Cortex of kidney (tissue), 1 donor: ENCODE results near the gene FOXF1.

Experiments used
- DNase-seq: peaks from one replicate; lab custom pipeline; 2025; lab: John Stamatoyannopoulos, UW

The FOXF1 gene

GRCh38 chr16:86492961-86493629 is 17.2 kb upstream of the FOXF1 start:
- no peak for DNase-seq

GRCh38 chr16:86494039-86494564 is 16.2 kb upstream of the FOXF1 start:
- DNase-seq, result no peak

- DNase-seq, result no peak
These were observed 15.6 kb upstream of the FOXF1 start for GRCh38 chr16:86494565-86495356.

GRCh38 chr16:86495357-86495701 is 15.0 kb upstream of the FOXF1 start:
- no peak for DNase-seq

GRCh38 chr16:86495756-86496261 is 14.5 kb upstream of the FOXF1 start:
- no peak for DNase-seq

GRCh38 chr16:86496262-86496928 is 13.9 kb upstream of the FOXF1 start:
- no peak for DNase-seq

GRCh38 chr16:86496929-86497461 is 13.3 kb upstream of the FOXF1 start:
- DNase-seq, result no peak

- DNase-seq, result no peak
These were observed 12.7 kb upstream of the FOXF1 start for GRCh38 chr16:86497551-86498021.

GRCh38 chr16:86498155-86498670 is 12.1 kb upstream of the FOXF1 start:
- no peak for DNase-seq

- no peak for DNase-seq
These were observed 11.5 kb upstream of the FOXF1 start for GRCh38 chr16:86498671-86499439.

GRCh38 chr16:86499440-86499786 is 10.9 kb upstream of the FOXF1 start:
- no peak for DNase-seq

GRCh38 chr16:86499889-86500707 is 10.2 kb upstream of the FOXF1 start:
- DNase-seq, result no peak

GRCh38 chr16:86500708-86501510 is 9.4 kb upstream of the FOXF1 start:
- DNase-seq, result no peak

GRCh38 chr16:86501989-86502855 is 8.1 kb upstream of the FOXF1 start:
- DNase-seq, result no peak

GRCh38 chr16:86502856-86503748 is 7.2 kb upstream of the FOXF1 start:
- DNase-seq, result no peak

- no peak for DNase-seq
These were observed 6.5 kb upstream of the FOXF1 start for GRCh38 chr16:86503830-86504229.
